Heart right ventricle (tissue), 16 donors: ENCODE measurements around the gene PDZRN4. TPM values are rescaled to one million over a fixed set of nuclear protein-coding genes. Genes with fewer than 3 reads are reported as not detected.
A peak's percentile ranks its signal among the peaks of the same experiment; 100 is the strongest.
"Not testable (repeated sequence)": the region's sequence is repeated elsewhere in the genome, so short reads cannot be mapped to it uniquely, and the experiment has no call there.

Experiments used
- ATAC-seq, 8 donors: fragments of 200-7000 bp; cut with Tn5 transposase; one replicate each; pipeline ENCODE4 v1.9.1; 2020; ENCODE audit warnings: mild to moderate bottlenecking in 8 of 8, moderate library complexity in 8 of 8, moderate number of reproducible peaks in 1 of 8
- DNase-seq, 2 donors: peaks; one replicate each; pipeline ENCODE4 v3.0.0-alpha.2; 2020
- H3K27ac ChIP-seq, 10 donors: fragments of 200-600 bp; sonication (generic) in 2 of 10; one replicate each; pipeline versions ENCODE4 v1.5.0 to v1.8.0; 2020 to 2022; ENCODE audit warnings: mild to moderate bottlenecking in 3 of 10
- H3K27me3 ChIP-seq, 7 donors: fragments of 200-600 bp; one replicate each; pipeline ENCODE4 v1.8.0; 2021 to 2022; ENCODE audit warnings: mild to moderate bottlenecking in 2 of 7
- H3K36me3 ChIP-seq, 9 donors: fragments of 200-600 bp; sonication (generic) in 1 of 9; one replicate each; pipeline versions ENCODE4 v1.5.0 to v1.8.0; 2020 to 2022; ENCODE audit warnings: mild to moderate bottlenecking in 2 of 9
- H3K4me1 ChIP-seq, 9 donors: fragments of 200-600 bp; sonication (generic) in 1 of 9; one replicate each; pipeline versions ENCODE4 v1.5.0 to v1.8.0; 2020 to 2022; ENCODE audit warnings: mild to moderate bottlenecking in 4 of 9
- H3K4me3 ChIP-seq, 10 donors: fragments of 200-600 bp; sonication (generic) in 2 of 10; one replicate each; pipeline versions ENCODE4 v1.5.0 to v1.8.0; 2020 to 2022; ENCODE audit warnings: mild to moderate bottlenecking in 7 of 10, moderate library complexity in 2 of 10
- H3K9me3 ChIP-seq, 11 donors: fragments of 200-600 bp in 10 of 11; sonication (generic) in 2 of 11; one replicate each; pipeline versions ENCODE4 v1.5.0 to v1.8.0; 2013 to 2022; ENCODE audit warnings: mild to moderate bottlenecking in 2 of 11, control low read depth in 1 of 11, moderate library complexity in 1 of 11
- CTCF ChIP-seq, 9 donors: fragments of 200-600 bp; sonication (generic) in 2 of 9; IDR thresholded peaks; one replicate each; pipeline versions ENCODE4 v1.5.0 to v1.8.0; 2021 to 2022; ENCODE audit warnings: antibody characterized with exemption in 9 of 9, mild to moderate bottlenecking in 5 of 9, moderate library complexity in 1 of 9
- WGBS, 2 donors: extraction: QIAGEN DNeasy Blood & Tissue Kit; methylation state at CpG; one replicate each; pipeline ENCODE4 v1.1.7; 2013; ENCODE audit warnings: inconsistent platforms in 1 of 2; 5-methylcytosine and 5-hydroxymethylcytosine counted together
- intact Hi-C, 10 donors: fragments of 100-400 bp; cut with DNase I; formaldehyde crosslinking; loops; one replicate each; pipeline versions ENCODE4 v1.11.1 to v1.14.2; 2022
- polyA plus RNA-seq, 2 donors: library from polyadenylated mRNA; stranded (reverse); fragments of 200-250 nt; gene quantifications; one replicate each; pipeline ENCODE4 v1.2.3, GENCODE V29; 2013
- total RNA-seq, 10 donors: library from RNA; stranded (reverse); fragmentation: NEBNext Ultra II Directional in 3 of 10; extraction: Animal tissue kit (Norgen Biotek cat#: 25700) in 3 of 10; gene quantifications; one replicate each; pipeline versions ENCODE4 v1.2.1 to v1.2.4, GENCODE V29; 2021 to 2023
- donor health status: Arrhythmogenic right ventricular cardiomyopathy.
- donor health status: ischemic (EF 13 %, LVEDD 7.1; RV severe dilation, severe dysfunction).
- donor health status: healthy with polysubstance abuse.
- donor health status: DM: no; HTN: yes; CAD: no.
- donor health status: DM: no; HTN: no; CAD: no.
- donor health status: ischemic (EF 25% LVEDD 6.9; RV normal size, moderate dysfunction).
- donor health status: ischemic (EF 25% LVEDD 5.7; RV mildly dilated, moderate dysfunction).
- donor health status: healthy.
- donor health status: DM: yes; HTN: yes; CAD: no.
- donor health status: Ischemic cardiomyopathy.
- donor health status: ischemic (EF 35%, LVEDD 5.7; RV mildly dilated, moderate dysfunction).
- donor health status: nonischemic (EF 11% LVEDD 7.7; RV severe dilation, severe dysfunction).
- donor health status: DM: yes; HTN: yes; CAD: no.
- donor health status: PGD.
- donor health status: ischemic (EF 29% LVEDD 5.4; RV normal size, mild dysfunction).
- donor health status: nonischemic (EF 23%, LVEDD 6.1; RV moderate dilation, normal function).

PDZRN4 gene
- total and polyA plus RNA-seq, 12 donors: 0.04 to 0.28 (median 0.15) TPM; not detected in 5

- ATAC-seq: no peak
- intact Hi-C loops: no loop called here
- Histone ChIP-seq H3K4me3 (no peak overlapping the region), H3K36me3 (no peaks in the 10 kb centered on the region), H3K27ac (no peak overlapping the region), H3K4me1 (no peaks in the 10 kb centered on the region), H3K9me3 (no peaks in the 10 kb centered on the region), H3K27me3 (no peaks in the 10 kb centered on the region)
- no peak for TF ChIP-seq CTCF (IDR thresholded peaks at IDR 0.05)
- 68 to 69% methylated on average over 2 of the region's 2 CpGs for WGBS, 2 donors
- DNase-seq: no peak
Observed at GRCh38 chr12:41250748-41251147, 62.6 kb downstream of the PDZRN4 start.

- no peaks in the 10 kb centered on the region for H3K9me3 ChIP-seq
- 63 to 88% methylated on average over 4 of the region's 4 CpGs for WGBS, 2 donors
- H3K4me3 ChIP-seq: no peak overlapping the region
- no peak overlapping the region for H3K27ac ChIP-seq
- no peaks in the 10 kb centered on the region for H3K36me3 ChIP-seq
- TF ChIP-seq CTCF (IDR thresholded peaks at IDR 0.05): no peak
- no peaks in the 10 kb centered on the region for H3K27me3 ChIP-seq
- DNase-seq (no peak), ATAC-seq (no peak)
- intact Hi-C loops: no loop called here
- no peaks in the 10 kb centered on the region for H3K4me1 ChIP-seq
Observed at GRCh38 chr12:41254004-41254914, 66.1 kb downstream of the PDZRN4 start.

GRCh38 chr12:41263196-41263595 is 75.1 kb downstream of the PDZRN4 start:
- 79 to 80% methylated on average over 6 of the region's 6 CpGs for WGBS, 2 donors
- H3K4me1 ChIP-seq, DNase-seq, H3K27ac ChIP-seq, ATAC-seq, H3K4me3 ChIP-seq, H3K9me3 ChIP-seq, H3K36me3 ChIP-seq, intact Hi-C loops: not testable (repeated sequence)
- peaks cover 0 to 13% (median 0%) of the 10 kb centered on the region in 7 donors for H3K27me3 ChIP-seq

- no peak for DNase-seq
Observed at GRCh38 chr12:41264281-41264680, 76.2 kb downstream of the PDZRN4 start.

More at GRCh38 chr12:41264281-41264680, 76.2 kb downstream of the PDZRN4 start:
- Histone ChIP-seq H3K4me1 (no peaks in the 10 kb centered on the region), H3K4me3 (no peak overlapping the region), H3K27me3 (peaks cover 0 to 13% (median 0%) of the 10 kb centered on the region in 7 donors), H3K9me3 (no peaks in the 10 kb centered on the region), H3K36me3 (no peaks in the 10 kb centered on the region), H3K27ac (no peak overlapping the region)
- intact Hi-C loops: no loop called here
- no peak for ATAC-seq
- TF ChIP-seq CTCF (IDR thresholded peaks at IDR 0.05): peak in 7 of 9 donors; percentile 38 to 59 (median 44)
